Mesenchymal stem cell (in vitro differentiated cells and primary cell): Measurements from ENCODE around the gene ZBTB21.

ENCODE experiments used
- DNase-seq: peaks from one replicate; pipeline ENCODE4 v3.0.0-alpha.2; 2013
- H2AFZ ChIP-seq: one replicate; pipeline ENCODE4 v1.6.1; 2013; ENCODE audit warnings: low read depth, mild to moderate bottlenecking, control low read depth, inconsistent platforms, low read length, moderate library complexity
- H2AK5ac ChIP-seq: 2 replicates; pipeline ENCODE4 v1.6.1; 2013; ENCODE audit warnings: low read length, moderate library complexity, mild to moderate bottlenecking, inconsistent platforms; ENCODE audit not compliant: severe bottlenecking
- H2BK120ac ChIP-seq: one replicate; pipeline ENCODE4 v1.6.1; 2013; ENCODE audit warnings: low read depth, mild to moderate bottlenecking, inconsistent platforms, low read length, moderate library complexity
- H2BK12ac ChIP-seq, 2 experiments: one replicate each; pipeline ENCODE4 v1.6.1; 2013; ENCODE audit warnings: inconsistent platforms in 2 of 2, low read length in 2 of 2, mild to moderate bottlenecking in 2 of 2, moderate library complexity in 2 of 2, control low read depth in 1 of 2
- H2BK15ac ChIP-seq: one replicate; pipeline ENCODE4 v1.6.1; 2013; ENCODE audit warnings: mild to moderate bottlenecking, low read depth, inconsistent platforms; ENCODE audit not compliant: poor library complexity, severe bottlenecking
- H2BK5ac ChIP-seq: 2 replicates; pipeline ENCODE4 v1.6.1; 2013; ENCODE audit warnings: low read depth, mild to moderate bottlenecking, low read length, control low read depth, inconsistent platforms; ENCODE audit not compliant: poor library complexity, severe bottlenecking
- H3K14ac ChIP-seq, 2 experiments: one replicate each; pipeline ENCODE4 v1.6.1; 2013; ENCODE audit warnings: inconsistent platforms in 2 of 2, low read length in 2 of 2, control low read depth in 1 of 2, mild to moderate bottlenecking in 1 of 2, moderate library complexity in 1 of 2
- H3K18ac ChIP-seq, 2 experiments: one replicate each; pipeline ENCODE4 v1.6.1; 2013; ENCODE audit warnings: inconsistent platforms in 2 of 2, low read length in 2 of 2, control low read depth in 1 of 2, low read depth in 1 of 2, mild to moderate bottlenecking in 1 of 2
- H3K23ac ChIP-seq, 2 experiments: one replicate each; pipeline ENCODE4 v1.6.1; 2013; ENCODE audit warnings: inconsistent platforms in 2 of 2, low read length in 2 of 2, mild to moderate bottlenecking in 2 of 2, moderate library complexity in 2 of 2, control low read depth in 1 of 2
- H3K27ac ChIP-seq: 2 replicates; pipeline ENCODE4 v1.5.1; 2013; ENCODE audit warnings: mild to moderate bottlenecking, moderate library complexity, low read length, control low read depth, inconsistent platforms; ENCODE audit not compliant: poor library complexity, severe bottlenecking
- H3K27me3 ChIP-seq, 2 experiments: 2 replicates each; pipeline versions ENCODE4 v1.6.1 to v1.7.0; 2013; ENCODE audit warnings: low read length in 2 of 2, mild to moderate bottlenecking in 2 of 2, moderate library complexity in 2 of 2, control low read depth in 1 of 2, inconsistent platforms in 1 of 2; ENCODE audit not compliant: control insufficient read depth in 1 of 2, insufficient read depth in 1 of 2
- H3K36me3 ChIP-seq, 2 experiments: 2 replicates each; pipeline versions ENCODE4 v1.6.1 to v1.7.0; 2013; ENCODE audit warnings: low read length in 2 of 2, control low read depth in 1 of 2, inconsistent platforms in 1 of 2, low read depth in 1 of 2, mild to moderate bottlenecking in 1 of 2; ENCODE audit not compliant: insufficient read depth in 2 of 2, control insufficient read depth in 1 of 2
- H3K4ac ChIP-seq, 2 experiments: one replicate each; pipeline ENCODE4 v1.6.1; 2013; ENCODE audit warnings: inconsistent platforms in 2 of 2, low read length in 2 of 2, mild to moderate bottlenecking in 2 of 2, moderate library complexity in 2 of 2, control low read depth in 1 of 2, low read depth in 1 of 2
- H3K4me1 ChIP-seq: 2 replicates; pipeline ENCODE4 v1.6.1; 2013; ENCODE audit warnings: low read depth, low read length, control low read depth; ENCODE audit not compliant: control insufficient read depth, insufficient read depth
- H3K4me2 ChIP-seq: 2 replicates; pipeline ENCODE4 v1.6.1; 2013; ENCODE audit warnings: low read length, mild to moderate bottlenecking, inconsistent platforms; ENCODE audit not compliant: poor library complexity, severe bottlenecking
- H3K4me3 ChIP-seq, 2 experiments: 2 replicates each; pipeline versions ENCODE4 v1.5.1 to v1.7.0; 2013; ENCODE audit warnings: low read length in 2 of 2, mild to moderate bottlenecking in 2 of 2, control low read depth in 1 of 2, low read depth in 1 of 2; ENCODE audit not compliant: insufficient read depth in 1 of 2
- H3K79me1 ChIP-seq: replicated peaks from 2 replicates; pipeline ENCODE4 v1.6.1; 2013; ENCODE audit warnings: mild to moderate bottlenecking, control low read depth, low read length, inconsistent platforms; ENCODE audit not compliant: poor library complexity, severe bottlenecking
- H3K9ac ChIP-seq: 2 replicates; pipeline ENCODE4 v1.7.0; 2013; ENCODE audit warnings: mild to moderate bottlenecking, low read length, moderate library complexity
- H3K9me3 ChIP-seq: 2 replicates; pipeline ENCODE4 v1.7.0; 2013; ENCODE audit warnings: mild to moderate bottlenecking, low read length; ENCODE audit not compliant: control insufficient read depth
- H4K8ac ChIP-seq: one replicate; pipeline ENCODE4 v1.6.1; 2013; ENCODE audit warnings: inconsistent platforms, mild to moderate bottlenecking, low read length, moderate library complexity
- H4K91ac ChIP-seq: one replicate; pipeline ENCODE4 v1.6.1; 2013; ENCODE audit warnings: mild to moderate bottlenecking, low read length, inconsistent platforms
- WGBS: methylation state at CpG from one replicate; pipeline ENCODE4 v1.1.7; 2013; ENCODE audit warnings: mixed read lengths; 5-methylcytosine and 5-hydroxymethylcytosine counted together

The ZBTB21 gene

DNA sequence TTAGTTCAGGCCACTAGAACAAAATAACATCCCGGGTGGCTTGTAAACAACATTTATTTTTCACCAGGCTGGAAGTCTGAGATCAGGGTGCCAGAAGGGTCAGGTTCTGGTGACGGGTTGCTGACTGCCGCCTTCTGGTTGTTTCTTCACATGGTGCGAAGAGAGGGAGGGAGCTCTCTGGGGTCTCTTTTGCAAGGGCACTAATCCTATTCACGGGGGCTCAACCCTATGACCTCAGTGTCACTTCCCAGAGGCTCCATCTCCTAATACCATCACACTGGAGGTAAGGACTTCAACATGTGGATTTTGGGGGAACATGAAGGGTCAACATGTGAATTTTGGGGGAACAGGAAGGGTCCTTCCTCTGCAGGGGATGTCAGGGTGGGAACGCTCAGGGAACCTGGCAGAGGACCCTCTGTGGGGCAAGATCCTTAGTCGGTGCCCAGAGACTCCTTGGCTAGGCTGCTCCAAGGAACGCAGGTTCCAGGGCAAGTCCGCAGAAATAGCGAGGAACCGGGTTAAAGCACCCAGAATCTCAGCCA, 47.7 kb downstream of the ZBTB21 start:
- no peaks in the 10 kb centered on the region for H3K36me3 ChIP-seq
- no peak overlapping the region for H2BK120ac ChIP-seq
- no peak for DNase-seq
- 86% methylated on average over 9 of the region's 11 CpGs for WGBS
- H2BK12ac ChIP-seq, result peak overlapping the region in 1 of 2 experiments; percentile 25
- H3K9me3 ChIP-seq, result no peaks in the 10 kb centered on the region
- H3K79me1 ChIP-seq, result no peaks in the 10 kb centered on the region
- no peak overlapping the region for H2AFZ ChIP-seq
- H4K8ac ChIP-seq, result no peak overlapping the region
- H3K27ac ChIP-seq, result no peak overlapping the region
- H3K23ac ChIP-seq, result no peak overlapping the region
- peak overlapping the region; percentile 51 for H2AK5ac ChIP-seq
- H3K4me3 ChIP-seq, result no peak overlapping the region
- no peak overlapping the region for H4K91ac ChIP-seq
- no peak overlapping the region for H3K4ac ChIP-seq
- H2BK5ac ChIP-seq, result no peak overlapping the region
- no peak overlapping the region for H3K18ac ChIP-seq
- no peak overlapping the region for H3K4me2 ChIP-seq
- peaks cover 0 to 16% of the 10 kb centered on the region in 2 experiments for H3K27me3 ChIP-seq
- H3K9ac ChIP-seq, result no peak overlapping the region
- peaks cover 11% of the 10 kb centered on the region for H3K4me1 ChIP-seq
- H3K14ac ChIP-seq, result no peak overlapping the region
- peak overlapping the region; percentile 12 for H2BK15ac ChIP-seq

- Histone ChIP-seq H3K27me3 (peaks cover 0 to 16% of the 10 kb centered on the region in 2 experiments), H3K23ac (no peak overlapping the region), H2BK120ac (no peak overlapping the region), H3K9ac (no peak overlapping the region), H4K8ac (no peak overlapping the region), H2BK12ac (peak overlapping the region in 1 of 2 experiments; percentile 74), H3K36me3 (no peaks in the 10 kb centered on the region), H3K79me1 (no peaks in the 10 kb centered on the region), H2AFZ (no peak overlapping the region), H2BK5ac (no peak overlapping the region), H3K4me3 (no peak overlapping the region), H3K14ac (no peak overlapping the region), H4K91ac (no peak overlapping the region), H2AK5ac (no peak overlapping the region), H3K27ac (no peak overlapping the region), H2BK15ac (peak overlapping the region; percentile 73), H3K4me1 (peaks cover 18% of the 10 kb centered on the region), H3K9me3 (no peaks in the 10 kb centered on the region), H3K18ac (peak overlapping the region in 1 of 2 experiments; percentile 25), H3K4me2 (no peak overlapping the region), H3K4ac (no peak overlapping the region)
- WGBS, result 81% methylated on average over 7 of the region's 8 CpGs
- DNase-seq, result no peak
Observed at GRCh38 chr21:41961753-41962152, 48.4 kb downstream of the ZBTB21 start.

- no peaks in the 10 kb centered on the region for H3K36me3 ChIP-seq
- peak overlapping the region in 1 of 2 experiments; percentile 55 for H2BK12ac ChIP-seq
- peak overlapping the region; percentile 46 for H2AFZ ChIP-seq
- no peak overlapping the region for H2BK5ac ChIP-seq
- no peak overlapping the region for H2AK5ac ChIP-seq
- 47% methylated on average over 10 of the region's 14 CpGs for WGBS
- peak overlapping the region; percentile 80 for H4K8ac ChIP-seq
- H3K27me3 ChIP-seq, result peaks cover 0 to 16% of the 10 kb centered on the region in 2 experiments
- DNase-seq, result peak; percentile 91
- H3K23ac ChIP-seq, result no peak overlapping the region
- H3K18ac ChIP-seq, result peak overlapping the region; percentile 23 to 25
- no peak overlapping the region for H3K9ac ChIP-seq
- no peak overlapping the region for H3K14ac ChIP-seq
- H3K4me2 ChIP-seq, result no peak overlapping the region
- H2BK15ac ChIP-seq, result no peak overlapping the region
- no peak overlapping the region for H3K4ac ChIP-seq
- H3K4me3 ChIP-seq, result no peak overlapping the region
- no peaks in the 10 kb centered on the region for H3K79me1 ChIP-seq
- no peak overlapping the region for H4K91ac ChIP-seq
- no peaks in the 10 kb centered on the region for H3K9me3 ChIP-seq
- no peak overlapping the region for H3K27ac ChIP-seq
- no peak overlapping the region for H2BK120ac ChIP-seq
- peaks cover 18% of the 10 kb centered on the region for H3K4me1 ChIP-seq
Observed at GRCh38 chr21:41961282-41961701, 48.9 kb downstream of the ZBTB21 start.

DNA sequence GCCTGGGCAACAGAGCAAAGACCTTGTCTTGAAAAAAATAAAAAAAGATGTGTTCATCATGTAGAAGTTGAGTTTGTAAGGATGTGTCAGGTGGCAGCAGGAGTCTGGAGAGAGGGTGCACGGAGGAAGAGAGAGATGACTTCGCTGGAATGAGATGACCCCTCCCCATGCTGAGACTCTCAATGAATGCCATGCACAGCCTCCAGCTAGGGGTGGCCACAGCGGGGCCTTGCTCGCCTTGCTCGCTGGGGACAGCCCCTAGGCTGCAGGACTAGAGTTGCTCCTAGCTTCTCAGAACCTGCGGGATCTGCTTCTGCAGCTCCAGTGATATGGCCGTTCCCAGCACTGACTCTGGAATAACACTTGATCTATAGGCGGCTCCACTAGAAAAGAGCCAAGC, 49.8 kb downstream of the ZBTB21 start:
- Histone ChIP-seq H2AFZ (no peak overlapping the region), H3K4ac (no peak overlapping the region), H3K27me3 (peaks cover 0 to 16% of the 10 kb centered on the region in 2 experiments), H2BK12ac (peak overlapping the region in 1 of 2 experiments; percentile 47), H3K18ac (peak overlapping the region in 1 of 2 experiments; percentile 18), H4K91ac (no peak overlapping the region), H3K36me3 (no peaks in the 10 kb centered on the region), H3K79me1 (no peaks in the 10 kb centered on the region), H3K9me3 (no peaks in the 10 kb centered on the region), H3K4me2 (no peak overlapping the region), H3K4me1 (peaks cover 22% of the 10 kb centered on the region), H3K27ac (no peak overlapping the region), H3K4me3 (no peak overlapping the region), H2AK5ac (peak overlapping the region; percentile 31), H4K8ac (peak overlapping the region; percentile 73), H2BK120ac (no peak overlapping the region), H3K9ac (no peak overlapping the region), H2BK15ac (peak overlapping the region; percentile 16), H2BK5ac (no peak overlapping the region), H3K23ac (no peak overlapping the region), H3K14ac (no peak overlapping the region)
- 83% methylated on average over 8 of the region's 8 CpGs for WGBS
- no peak for DNase-seq
